ENCODE measurements around the gene BEAN1.

GRCh38 chr16:66484453-66485213 lies 57.5 kb downstream of the BEAN1 start:
- TF ChIP-seq CTCF (IDR thresholded peaks at IDR 0.05; ENCODE audit: low read depth, low read length, poor library complexity, severe bottlenecking) (no peak), EZH2phosphoT487 (IDR thresholded peaks at IDR 0.05; ENCODE audit: borderline replicate concordance, low read length) (no peak)

Data from DOHH2 (cell line).